Kidney (tissue), 14 donors: ENCODE data around the gene COL4A3. TPM values are rescaled to one million over a fixed set of nuclear protein-coding genes. Genes with fewer than 3 reads are reported as not detected.

ENCODE experiments used
- DNase-seq, 5 donors: peaks; one replicate each; pipeline ENCODE4 v3.0.0-alpha.2; 2013 to 2020
- FAIRE-seq: peaks from 2 replicates; lab custom pipeline; 2012; peaks lifted over from hg19 to GRCh38; lab: Jason Lieb, UNC
- H3K27ac ChIP-seq, 2 donors: one replicate each; pipeline ENCODE4 v1.7.0; 2013; ENCODE audit warnings: low read depth in 2 of 2, low read length in 2 of 2, inconsistent platforms in 1 of 2
- H3K27me3 ChIP-seq: one replicate; pipeline ENCODE4 v1.7.1; 2013; ENCODE audit warnings: low read length, inconsistent platforms; ENCODE audit not compliant: control insufficient read depth, insufficient read depth
- H3K36me3 ChIP-seq, 3 donors: one replicate each; pipeline versions ENCODE4 v1.7.0 to v1.7.1; 2013; ENCODE audit warnings: low read length in 3 of 3, control low read depth in 1 of 3, inconsistent platforms in 1 of 3; ENCODE audit not compliant: insufficient read depth in 3 of 3, control insufficient read depth in 2 of 3
- H3K4me1 ChIP-seq, 3 donors: one replicate each; pipeline versions ENCODE4 v1.7.0 to v1.7.1; 2013; ENCODE audit warnings: low read length in 3 of 3, inconsistent platforms in 1 of 3, low read depth in 1 of 3; ENCODE audit not compliant: control insufficient read depth in 2 of 3, insufficient read depth in 2 of 3
- H3K4me3 ChIP-seq, 3 donors: one replicate each; pipeline versions ENCODE4 v1.7.0 to v1.8.1; 2013; ENCODE audit warnings: low read length in 3 of 3, control low read depth in 1 of 3, inconsistent platforms in 1 of 3
- H3K9ac ChIP-seq, 3 donors: one replicate each; pipeline versions ENCODE4 v1.7.0 to v1.7.1; 2013; ENCODE audit warnings: low read length in 3 of 3, control low read depth in 1 of 3, inconsistent platforms in 1 of 3
- H3K9me3 ChIP-seq, 3 donors: one replicate each; pipeline versions ENCODE4 v1.7.0 to v1.7.1; 2013; ENCODE audit warnings: low read length in 3 of 3, control low read depth in 1 of 3, inconsistent platforms in 1 of 3; ENCODE audit not compliant: control insufficient read depth in 2 of 3, insufficient read depth in 1 of 3
- intact Hi-C: fragments of 100-400 bp; cut with DNase I; formaldehyde crosslinking; loops from one replicate; pipeline ENCODE4 v1.11.1; 2022
- polyA plus RNA-seq: library from polyadenylated mRNA; stranded (reverse); fragments of 350-450 nt; fragmentation: Illumina TruSeq; extraction: RNeasy Lipid Tissue Mini Kit (QIAGEN cat#74804); gene quantifications from one replicate; pipeline ENCODE4 v1.2.3, GENCODE V29; 2014; ENCODE audit warnings: low read depth, low replicate concordance; ENCODE audit not compliant: insufficient read depth
- total RNA-seq: library from RNA; stranded (reverse); fragmentation: NEBNext Ultra II Directional; extraction: Animal tissue kit (Norgen Biotek cat#: 25700); gene quantifications from one replicate; pipeline ENCODE4 v1.2.1, GENCODE V29; 2021
- TF ChIP-seq, protein P1 (sequence below): IDR thresholded peaks from 3 replicates; pipeline ENCODE4 v1.5.1; 2012; ENCODE audit warnings: mild to moderate bottlenecking, moderate library complexity, borderline replicate concordance; ENCODE audit not compliant: insufficient read depth; ENCODE audit errors: extremely low read depth
- donor health status: control.
- donor health status: control.
- donor health status: control.
- donor health status: control.
- donor health status: control.
- donor health status: DM: yes; HTN: yes; CAD: no.
- donor health status: Normal renal cell carcinoma (clear cell type).

COL4A3 gene
- total and polyA plus RNA-seq, 2 donors from 2014 or later: 20.8 to 48.8 TPM

- Histone ChIP-seq H3K4me1 (peaks cover 0 to 5% (median 2%) of the 10 kb centered on the region in 3 donors), H3K4me3 (no peak overlapping the region), H3K36me3 (no peaks in the 10 kb centered on the region), H3K27me3 (no peaks in the 10 kb centered on the region), H3K9me3 (no peaks in the 10 kb centered on the region), H3K9ac (no peak overlapping the region), H3K27ac (no peak overlapping the region)
- TF ChIP-seq, protein P1, sequence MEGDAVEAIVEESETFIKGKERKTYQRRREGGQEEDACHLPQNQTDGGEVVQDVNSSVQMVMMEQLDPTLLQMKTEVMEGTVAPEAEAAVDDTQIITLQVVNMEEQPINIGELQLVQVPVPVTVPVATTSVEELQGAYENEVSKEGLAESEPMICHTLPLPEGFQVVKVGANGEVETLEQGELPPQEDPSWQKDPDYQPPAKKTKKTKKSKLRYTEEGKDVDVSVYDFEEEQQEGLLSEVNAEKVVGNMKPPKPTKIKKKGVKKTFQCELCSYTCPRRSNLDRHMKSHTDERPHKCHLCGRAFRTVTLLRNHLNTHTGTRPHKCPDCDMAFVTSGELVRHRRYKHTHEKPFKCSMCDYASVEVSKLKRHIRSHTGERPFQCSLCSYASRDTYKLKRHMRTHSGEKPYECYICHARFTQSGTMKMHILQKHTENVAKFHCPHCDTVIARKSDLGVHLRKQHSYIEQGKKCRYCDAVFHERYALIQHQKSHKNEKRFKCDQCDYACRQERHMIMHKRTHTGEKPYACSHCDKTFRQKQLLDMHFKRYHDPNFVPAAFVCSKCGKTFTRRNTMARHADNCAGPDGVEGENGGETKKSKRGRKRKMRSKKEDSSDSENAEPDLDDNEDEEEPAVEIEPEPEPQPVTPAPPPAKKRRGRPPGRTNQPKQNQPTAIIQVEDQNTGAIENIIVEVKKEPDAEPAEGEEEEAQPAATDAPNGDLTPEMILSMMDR: no peak
- FAIRE-seq: no peak
- DNase-seq: no peak
- intact Hi-C loops: no loop called here
Observed at GRCh38 chr2:227206406-227206805, 42.0 kb downstream of the COL4A3 start.

DNA sequence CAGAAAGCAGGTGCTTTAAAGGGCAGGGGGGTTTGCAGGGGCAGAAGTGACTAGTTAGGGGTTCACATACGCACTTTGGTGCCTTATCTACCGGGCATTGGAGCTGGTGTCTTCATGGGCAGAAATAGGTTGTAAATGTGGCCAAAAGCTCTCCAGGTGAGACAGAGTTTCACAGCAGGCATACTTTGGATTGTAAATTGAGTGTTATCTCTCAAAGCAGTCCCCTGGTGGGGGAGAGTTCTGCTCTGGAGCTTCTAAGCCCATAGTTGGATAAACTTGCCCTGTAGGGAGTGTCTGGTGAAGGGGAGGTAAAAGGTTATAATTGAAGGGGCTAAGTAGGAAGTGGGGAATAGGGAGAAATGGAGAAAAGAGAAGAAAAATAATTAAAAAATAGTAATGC lies 43.1 kb downstream of the COL4A3 start:
- Histone ChIP-seq H3K4me3 (no peak overlapping the region), H3K4me1 (peaks cover 0 to 2% (median 0%) of the 10 kb centered on the region in 3 donors), H3K9me3 (no peaks in the 10 kb centered on the region), H3K27ac (no peak overlapping the region), H3K9ac (no peak overlapping the region), H3K27me3 (no peaks in the 10 kb centered on the region), H3K36me3 (no peaks in the 10 kb centered on the region)
- DNase-seq (no peak), FAIRE-seq (no peak)
- TF ChIP-seq, protein P1: no peak
- intact Hi-C loops: no loop called here

GRCh38 chr2:227214622-227215041 lies 50.2 kb downstream of the COL4A3 start:
- TF ChIP-seq, protein P1: no peak
- FAIRE-seq (no peak), DNase-seq (no peak)
- peaks cover 0 to 5% (median 0%) of the 10 kb centered on the region in 3 donors for H3K4me1 ChIP-seq
- H3K9ac ChIP-seq: peak overlapping the region in 1 of 3 donors; percentile 7
- intact Hi-C loops: no loop called here
- no peak overlapping the region for H3K4me3 ChIP-seq
- no peaks in the 10 kb centered on the region for H3K27me3 ChIP-seq
- H3K36me3 ChIP-seq: no peaks in the 10 kb centered on the region
- H3K9me3 ChIP-seq: no peaks in the 10 kb centered on the region
- H3K27ac ChIP-seq: no peak overlapping the region
